ENCODE data around the gene MRGPRD.

The MRGPRD gene

GRCh38 chr11:68934321-68934645, 46.5 kb downstream of the MRGPRD start:
- peaks cover 19% of the 10 kb centered on the region for H3K36me3 ChIP-seq (ENCODE audit: insufficient read depth, low read length)
- no peaks in the 10 kb centered on the region for H3K4me1 ChIP-seq (ENCODE audit: insufficient read depth, low read length)
- no peaks in the 10 kb centered on the region for H3K9me3 ChIP-seq (ENCODE audit: control insufficient read depth, insufficient read depth, low read length)
- H3K9ac ChIP-seq (ENCODE audit: low read depth, low read length), result no peak overlapping the region

DNA sequence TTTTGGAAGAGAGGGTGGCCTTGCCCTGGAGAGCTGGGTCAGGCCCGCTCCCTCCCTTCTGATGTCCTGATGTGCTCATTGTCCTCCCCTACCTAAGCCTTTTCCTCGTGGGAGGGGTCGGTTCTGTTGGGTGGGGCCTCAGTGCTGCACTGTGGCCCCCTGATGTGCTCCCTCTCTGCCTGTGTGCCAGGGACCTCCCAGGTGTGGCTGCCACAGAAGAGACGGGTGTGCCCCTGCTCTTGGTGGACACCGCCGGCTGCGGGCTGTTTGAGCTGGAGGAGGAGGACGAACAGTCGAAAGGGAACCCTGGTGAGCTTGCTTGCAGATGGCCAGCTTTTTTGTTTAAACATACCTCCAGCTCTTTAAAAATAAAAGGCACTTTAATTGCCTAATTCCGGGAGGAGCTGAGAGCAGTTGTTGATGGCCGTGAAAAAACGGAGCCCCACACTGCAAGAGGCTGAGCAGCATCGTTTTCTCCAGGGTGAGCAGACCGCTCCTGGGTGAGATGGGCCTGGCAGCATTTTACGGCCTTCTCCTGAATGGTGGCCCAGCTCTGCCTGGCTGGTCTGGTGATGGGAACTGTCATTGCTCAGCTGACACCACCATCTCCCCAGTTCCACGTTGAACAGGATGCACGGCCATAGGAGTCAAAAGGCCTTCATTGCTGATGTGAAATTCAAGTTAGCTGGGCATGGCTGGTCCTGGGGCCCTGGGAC, 47.0 kb downstream of the MRGPRD start:
- H3K36me3 ChIP-seq (ENCODE audit: insufficient read depth, low read length), result peaks cover 18% of the 10 kb centered on the region
- no peaks in the 10 kb centered on the region for H3K4me1 ChIP-seq (ENCODE audit: insufficient read depth, low read length)
- no peak overlapping the region for H3K9ac ChIP-seq (ENCODE audit: low read depth, low read length)
- no peaks in the 10 kb centered on the region for H3K9me3 ChIP-seq (ENCODE audit: control insufficient read depth, insufficient read depth, low read length)

DNA sequence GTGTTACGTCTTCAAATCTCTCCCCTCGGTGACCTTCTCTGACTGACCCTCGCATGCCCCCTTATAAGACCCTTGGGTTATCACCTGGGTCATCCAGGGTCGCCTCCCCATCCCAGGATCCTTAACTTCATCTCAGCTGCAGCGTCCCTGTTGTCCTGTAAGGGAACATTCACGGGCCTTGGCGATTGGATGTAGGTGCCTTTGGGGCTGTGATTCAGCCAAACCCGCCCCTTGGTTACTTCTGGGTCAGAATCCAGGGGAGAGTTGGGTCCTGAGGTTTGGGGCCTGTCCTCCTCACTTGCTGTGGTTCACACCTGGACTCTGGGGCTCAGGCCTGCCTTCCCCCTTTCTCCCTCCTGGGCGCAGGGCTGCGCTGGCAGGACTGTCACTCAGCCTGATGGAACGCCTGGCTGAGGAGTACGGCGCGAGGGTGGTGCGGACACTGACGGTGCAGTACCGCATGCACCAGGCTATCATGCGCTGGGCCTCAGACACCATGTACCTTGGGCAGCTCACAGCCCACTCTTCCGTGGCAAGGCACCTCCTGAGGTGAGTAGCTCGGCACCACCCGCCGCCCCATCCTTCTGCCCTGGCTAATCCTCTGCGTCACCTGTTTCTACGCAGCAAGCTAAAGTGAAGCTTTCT, 47.7 kb downstream of the MRGPRD start:
- no peaks in the 10 kb centered on the region for H3K4me1 ChIP-seq (ENCODE audit: insufficient read depth, low read length)
- peaks cover 18% of the 10 kb centered on the region for H3K36me3 ChIP-seq (ENCODE audit: insufficient read depth, low read length)
- no peak overlapping the region for H3K9ac ChIP-seq (ENCODE audit: low read depth, low read length)
- H3K9me3 ChIP-seq (ENCODE audit: control insufficient read depth, insufficient read depth, low read length), result no peaks in the 10 kb centered on the region

DNA sequence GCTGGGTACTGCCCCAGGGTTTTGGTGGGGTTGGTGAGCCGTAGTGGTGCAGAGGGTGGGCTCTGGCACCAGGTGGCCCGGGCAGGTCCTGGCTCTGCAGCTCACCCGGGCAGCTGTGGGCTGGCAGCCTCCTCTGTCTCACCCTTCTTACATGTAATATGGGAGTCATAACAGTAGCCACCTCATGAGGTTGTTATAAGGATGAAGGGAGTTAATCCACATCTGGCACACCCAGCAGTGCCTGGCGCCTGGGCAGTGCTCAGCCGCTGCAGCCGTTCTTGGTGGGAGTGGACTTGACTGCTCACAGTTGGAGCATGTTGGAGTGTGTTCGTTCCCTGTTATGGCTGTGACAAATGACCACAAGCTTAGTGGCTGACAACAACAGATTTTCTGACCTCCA, 48.4 kb downstream of the MRGPRD start:
- no peak overlapping the region for H3K9ac ChIP-seq (ENCODE audit: low read depth, low read length)
- H3K4me1 ChIP-seq (ENCODE audit: insufficient read depth, low read length), result no peaks in the 10 kb centered on the region
- H3K9me3 ChIP-seq (ENCODE audit: control insufficient read depth, insufficient read depth, low read length), result no peaks in the 10 kb centered on the region
- H3K36me3 ChIP-seq (ENCODE audit: insufficient read depth, low read length), result peaks cover 15% of the 10 kb centered on the region; the same call in 1 of the 2 replicates

DNA sequence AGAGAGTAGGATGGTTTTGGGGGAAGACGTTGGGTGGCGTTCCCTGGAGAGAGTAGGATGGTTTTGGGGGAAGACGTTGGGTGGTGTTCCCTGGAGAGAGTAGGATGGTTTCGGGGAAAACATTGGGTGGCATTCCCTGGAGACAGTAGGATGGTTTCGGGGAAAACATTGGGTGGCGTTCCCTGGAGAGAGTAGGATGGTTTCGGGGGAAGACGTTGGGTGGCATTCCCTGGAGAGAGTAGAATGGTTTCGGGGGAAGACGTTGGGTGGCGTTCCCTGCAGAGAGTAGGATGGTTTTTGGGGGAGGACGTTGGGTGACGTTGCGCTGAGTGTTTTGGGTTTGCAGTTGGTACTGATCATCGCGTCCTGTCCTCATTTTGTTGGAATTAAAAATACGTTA, 48.9 kb downstream of the MRGPRD start:
- Histone ChIP-seq H3K9ac (ENCODE audit: low read depth, low read length) (no peak overlapping the region), H3K36me3 (ENCODE audit: insufficient read depth, low read length) (peaks cover 15% of the 10 kb centered on the region; the same call in 1 of the 2 replicates), H3K4me1 (ENCODE audit: insufficient read depth, low read length) (no peaks in the 10 kb centered on the region), H3K9me3 (ENCODE audit: control insufficient read depth, insufficient read depth, low read length) (no peaks in the 10 kb centered on the region)

GRCh38 chr11:68930991-68931855, 49.6 kb downstream of the MRGPRD start:
- Histone ChIP-seq H3K36me3 (ENCODE audit: insufficient read depth, low read length) (peaks cover 14% of the 10 kb centered on the region; the same call in 1 of the 2 replicates), H3K9ac (ENCODE audit: low read depth, low read length) (no peak overlapping the region), H3K9me3 (ENCODE audit: control insufficient read depth, insufficient read depth, low read length) (no peaks in the 10 kb centered on the region), H3K4me1 (ENCODE audit: insufficient read depth, low read length) (no peaks in the 10 kb centered on the region)
